ENCODE data around the gene DNAH17. TPM values are rescaled to one million over a fixed set of nuclear protein-coding genes. Genes with fewer than 3 reads are reported as not detected.

Gene DNAH17
- total and polyA plus RNA-seq, 2 donors (not counting 1 experiment from before 2014, with no cell fraction given), result 0.01 to 0.12 TPM

- Mint-ChIP-seq H3K27ac (no peak overlapping the region), H3K4me1 (peaks cover 1% of the 10 kb centered on the region), H3K27me3 (no peaks in the 10 kb centered on the region), H3K9me3 (ENCODE audit: insufficient read depth) (no peaks in the 10 kb centered on the region), H3K4me3 (no peak overlapping the region)
- ChIA-PET POLR2A (no interaction called here), CTCF (interaction anchor here (0.8 to 7.3 kb wide), 4 partner anchors 61 to 339 kb away, joined by 4 to 86 read pairs (median 68); no protein-coding TSS in a partner anchor)
- H3K27ac ChIP-seq (ENCODE audit: low read length in 2 of 2), result no peak overlapping the region
- DNase-seq, result no peak
- H3K9ac ChIP-seq (ENCODE audit: low read length), result no peak overlapping the region
- no peaks in the 10 kb centered on the region for H3K27me3 ChIP-seq (replicated peaks in 1 of 4; ENCODE audit: control extremely low read depth in 1 of 4, control insufficient read depth in 3 of 4, insufficient read depth in 4 of 4, low read length in 3 of 4)
- no peaks in the 10 kb centered on the region for H3K4me1 ChIP-seq (ENCODE audit: control insufficient read depth in 2 of 2, insufficient read depth in 2 of 2, low read length in 2 of 2)
- peaks cover 10% of the 10 kb centered on the region for H3K79me2 ChIP-seq (ENCODE audit: control insufficient read depth, insufficient read depth, low read length)
- ATAC-seq (ENCODE audit: low read depth), result no peak
- no peak overlapping the region for H3K4me2 ChIP-seq (replicated peaks; ENCODE audit: low read depth, low read length, poor library complexity, severe bottlenecking)
- H3K36me3 ChIP-seq (replicated peaks in 1 of 2; ENCODE audit: control extremely low read depth in 1 of 2, control insufficient read depth in 1 of 2, extremely low read depth in 1 of 2, insufficient read depth in 2 of 2, low read length in 1 of 2), result peaks cover 0 to 75% of the 10 kb centered on the region in 2 experiments
- TF ChIP-seq EZH2 (IDR thresholded peaks at IDR 0.05; ENCODE audit: borderline replicate concordance, insufficient read depth, low read depth, low read length, poor library complexity, severe bottlenecking) (no peak), CTCF (IDR thresholded peaks at IDR 0.05) (no peak)
- H4K20me1 ChIP-seq (ENCODE audit: control insufficient read depth, insufficient read depth, low read length, poor library complexity, severe bottlenecking), result peaks cover 43% of the 10 kb centered on the region
- H2AFZ ChIP-seq (ENCODE audit: insufficient read depth, low read depth, low read length, poor library complexity, severe bottlenecking), result no peak overlapping the region
- 87% methylated on average over 17 of the region's 18 CpGs for WGBS (ENCODE audit: insufficient coverage)
- H3K4me3 ChIP-seq (ENCODE audit: control extremely low read depth in 1 of 5, extremely low read depth in 1 of 5, insufficient read depth in 1 of 5, low read depth in 2 of 5, low read length in 4 of 5), result no peak overlapping the region
- no peaks in the 10 kb centered on the region for H3K9me3 ChIP-seq (ENCODE audit: control extremely low read depth in 1 of 3, control insufficient read depth in 2 of 3, insufficient read depth in 1 of 3, low read length in 2 of 3)
- intact Hi-C loops (cut with micrococcal nuclease), result loop anchor here (10.0 kb wide), 1 partner anchor 309 kb away; no protein-coding TSS in a partner anchor
Measured at GRCh38 chr17:78423961-78424675, 153.1 kb downstream of the DNAH17 start.
